ENCODE results near the gene MLANA. TPM values are rescaled to one million over a fixed set of nuclear protein-coding genes. Genes with fewer than 3 reads are reported as not detected.

Gene MLANA
- polyA plus RNA-seq, 1 donor (not counting 4 experiments of a cell fraction or from before 2014, with no cell fraction given), result not detected

DNA sequence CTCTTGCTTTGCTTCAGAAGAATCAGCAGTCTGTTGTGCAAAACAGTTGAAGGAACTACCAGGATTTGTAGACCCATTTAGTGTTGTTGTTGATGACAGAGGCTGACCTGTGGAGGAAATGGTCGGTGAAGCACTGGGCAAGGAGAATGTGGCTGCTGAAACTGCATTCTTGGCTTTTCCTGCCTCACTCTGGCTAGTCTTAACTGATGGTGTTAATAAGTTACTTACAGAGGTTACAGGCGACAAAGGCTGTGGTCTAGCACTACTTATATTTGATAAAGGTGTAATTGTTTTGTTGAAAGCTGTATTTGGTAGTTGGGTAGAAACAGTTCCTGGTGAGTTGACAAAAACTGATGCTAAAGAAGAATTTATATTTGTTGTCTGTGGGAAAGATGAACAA lies 31.5 kb downstream of the MLANA start:
- no peaks in the 10 kb centered on the region for H4K20me1 ChIP-seq (ENCODE audit: control insufficient read depth, extremely low read depth, insufficient read depth, low read length)
- no peaks in the 10 kb centered on the region for H3K9me3 ChIP-seq (ENCODE audit: control insufficient read depth, low read depth, low read length)
- H3K27ac ChIP-seq (ENCODE audit: control insufficient read depth, insufficient read depth, low read length), result no peak overlapping the region
- H3K4me2 ChIP-seq (ENCODE audit: control insufficient read depth, extremely low read depth, insufficient read depth, low read depth, low read length), result no peak overlapping the region
- H3K27me3 ChIP-seq (ENCODE audit: control insufficient read depth, extremely low read depth, insufficient read depth, low read length), result no peaks in the 10 kb centered on the region
- TF ChIP-seq, protein P1, sequence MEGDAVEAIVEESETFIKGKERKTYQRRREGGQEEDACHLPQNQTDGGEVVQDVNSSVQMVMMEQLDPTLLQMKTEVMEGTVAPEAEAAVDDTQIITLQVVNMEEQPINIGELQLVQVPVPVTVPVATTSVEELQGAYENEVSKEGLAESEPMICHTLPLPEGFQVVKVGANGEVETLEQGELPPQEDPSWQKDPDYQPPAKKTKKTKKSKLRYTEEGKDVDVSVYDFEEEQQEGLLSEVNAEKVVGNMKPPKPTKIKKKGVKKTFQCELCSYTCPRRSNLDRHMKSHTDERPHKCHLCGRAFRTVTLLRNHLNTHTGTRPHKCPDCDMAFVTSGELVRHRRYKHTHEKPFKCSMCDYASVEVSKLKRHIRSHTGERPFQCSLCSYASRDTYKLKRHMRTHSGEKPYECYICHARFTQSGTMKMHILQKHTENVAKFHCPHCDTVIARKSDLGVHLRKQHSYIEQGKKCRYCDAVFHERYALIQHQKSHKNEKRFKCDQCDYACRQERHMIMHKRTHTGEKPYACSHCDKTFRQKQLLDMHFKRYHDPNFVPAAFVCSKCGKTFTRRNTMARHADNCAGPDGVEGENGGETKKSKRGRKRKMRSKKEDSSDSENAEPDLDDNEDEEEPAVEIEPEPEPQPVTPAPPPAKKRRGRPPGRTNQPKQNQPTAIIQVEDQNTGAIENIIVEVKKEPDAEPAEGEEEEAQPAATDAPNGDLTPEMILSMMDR (optimal IDR thresholded peaks at IDR 0.05 in 1 of 3, IDR thresholded peaks at IDR 0.05 in 1 of 3, conservative IDR thresholded peaks at IDR 0.05 in 1 of 3; ENCODE audit: extremely low read depth in 1 of 3, insufficient read depth in 2 of 3, low read length in 3 of 3), result no peak
- no peak for TF ChIP-seq EZH2 (IDR thresholded peaks at IDR 0.05; ENCODE audit: low read length)
- dilution Hi-C loops (cut with MboI; ENCODE audit: extremely low pct_ligation_motif_present, low sequenced_read_pairs), result no loop called here
- H3K9ac ChIP-seq (ENCODE audit: control insufficient read depth, extremely low read depth, insufficient read depth, low read length), result no peak overlapping the region
- no peaks in the 10 kb centered on the region for H3K4me1 ChIP-seq (ENCODE audit: control insufficient read depth, extremely low read depth, insufficient read depth, low read length)
- H3K4me3 ChIP-seq (ENCODE audit: control insufficient read depth in 2 of 3, extremely low read depth in 1 of 3, insufficient read depth in 2 of 3, low read depth in 1 of 3, low read length in 3 of 3), result no peak overlapping the region
- no peak for DNase-seq (ENCODE audit: low read depth, low spot score)
- FAIRE-seq, result no peak
- H3K36me3 ChIP-seq (ENCODE audit: control insufficient read depth in 2 of 2, extremely low read depth in 1 of 2, insufficient read depth in 2 of 2, low read length in 2 of 2), result peaks cover 10 to 11% of the 10 kb centered on the region in 2 experiments
- H3K9me1 ChIP-seq (ENCODE audit: control insufficient read depth, extremely low read depth, insufficient read depth, low read length), result no peaks in the 10 kb centered on the region
- H2AFZ ChIP-seq (ENCODE audit: control insufficient read depth, low read length), result no peak overlapping the region
- no peaks in the 10 kb centered on the region for H3K79me2 ChIP-seq (ENCODE audit: control insufficient read depth, insufficient read depth, low read length)

DNA sequence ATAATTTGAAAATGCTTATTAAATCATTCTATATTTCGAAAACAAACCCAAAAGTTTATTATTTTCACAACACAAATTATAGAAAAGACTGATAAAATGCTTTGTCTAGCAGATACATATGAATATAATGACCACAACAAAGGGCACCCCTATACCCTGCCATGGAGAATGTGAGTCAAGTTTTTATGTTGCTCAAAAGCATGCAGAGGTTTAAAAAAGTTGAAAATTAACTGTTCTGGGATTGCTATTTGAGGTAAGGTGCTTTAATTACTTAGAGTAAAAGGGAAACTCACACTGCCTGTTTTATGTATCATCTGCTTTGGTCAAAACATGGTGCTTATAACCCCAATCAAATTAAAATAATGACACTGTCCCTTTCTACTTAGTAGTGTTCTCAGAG lies 41.0 kb downstream of the MLANA start:
- Histone ChIP-seq H3K4me3 (ENCODE audit: control insufficient read depth in 2 of 3, extremely low read depth in 1 of 3, insufficient read depth in 2 of 3, low read depth in 1 of 3, low read length in 3 of 3) (no peak overlapping the region), H3K27ac (ENCODE audit: control insufficient read depth, insufficient read depth, low read length) (no peak overlapping the region), H3K4me2 (ENCODE audit: control insufficient read depth, extremely low read depth, insufficient read depth, low read depth, low read length) (no peak overlapping the region), H3K4me1 (ENCODE audit: control insufficient read depth, extremely low read depth, insufficient read depth, low read length) (no peaks in the 10 kb centered on the region), H3K9ac (ENCODE audit: control insufficient read depth, extremely low read depth, insufficient read depth, low read length) (no peak overlapping the region), H3K36me3 (ENCODE audit: control insufficient read depth in 2 of 2, extremely low read depth in 1 of 2, insufficient read depth in 2 of 2, low read length in 2 of 2) (peaks cover 0 to 1% of the 10 kb centered on the region in 2 experiments), H3K9me3 (ENCODE audit: control insufficient read depth, low read depth, low read length) (no peaks in the 10 kb centered on the region), H3K9me1 (ENCODE audit: control insufficient read depth, extremely low read depth, insufficient read depth, low read length) (no peaks in the 10 kb centered on the region), H3K27me3 (ENCODE audit: control insufficient read depth, extremely low read depth, insufficient read depth, low read length) (no peaks in the 10 kb centered on the region), H2AFZ (ENCODE audit: control insufficient read depth, low read length) (no peak overlapping the region), H4K20me1 (ENCODE audit: control insufficient read depth, extremely low read depth, insufficient read depth, low read length) (no peaks in the 10 kb centered on the region), H3K79me2 (ENCODE audit: control insufficient read depth, insufficient read depth, low read length) (no peaks in the 10 kb centered on the region)
- no peak for TF ChIP-seq EZH2 (IDR thresholded peaks at IDR 0.05; ENCODE audit: low read length)
- TF ChIP-seq, protein P1 (optimal IDR thresholded peaks at IDR 0.05 in 1 of 3, IDR thresholded peaks at IDR 0.05 in 1 of 3, conservative IDR thresholded peaks at IDR 0.05 in 1 of 3; ENCODE audit: extremely low read depth in 1 of 3, insufficient read depth in 2 of 3, low read length in 3 of 3), result no peak
- FAIRE-seq (no peak), DNase-seq (ENCODE audit: low read depth, low spot score) (no peak)
- dilution Hi-C loops (cut with MboI; ENCODE audit: extremely low pct_ligation_motif_present, low sequenced_read_pairs), result no loop called here

All from keratinocyte (primary cell).